ENCODE measurements around the gene KCNK17.

DNA sequence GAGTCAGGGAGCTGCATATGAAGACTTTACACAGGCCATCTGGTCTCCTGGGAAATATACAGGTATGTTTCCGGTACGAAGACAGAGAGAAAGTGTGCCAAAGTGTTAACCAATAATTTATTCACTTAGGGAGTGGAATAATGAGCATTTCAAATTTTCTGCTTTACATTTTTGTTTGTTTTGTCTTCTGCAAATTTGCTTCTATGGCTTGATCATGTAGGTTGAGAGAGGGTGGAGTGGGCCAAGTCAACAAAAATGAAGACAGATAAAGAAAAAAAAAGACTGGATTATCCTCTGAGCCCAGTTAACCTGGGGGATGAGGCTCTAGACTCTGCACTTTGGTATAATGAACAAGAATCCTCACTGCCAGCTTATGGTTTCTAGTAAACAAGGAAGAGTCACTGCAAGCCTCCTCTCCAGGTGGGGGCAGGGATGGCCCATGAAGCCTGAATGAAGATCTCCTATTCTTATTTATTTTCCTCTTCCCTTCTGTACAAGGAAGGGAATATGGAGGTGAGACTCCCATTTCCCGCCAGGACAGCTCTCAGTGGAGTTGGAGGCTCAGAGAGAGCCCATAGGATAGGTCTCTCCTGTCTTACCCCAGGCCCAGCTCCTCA is 37.7 kb downstream of the KCNK17 start:
- TF ChIP-seq, protein P1, sequence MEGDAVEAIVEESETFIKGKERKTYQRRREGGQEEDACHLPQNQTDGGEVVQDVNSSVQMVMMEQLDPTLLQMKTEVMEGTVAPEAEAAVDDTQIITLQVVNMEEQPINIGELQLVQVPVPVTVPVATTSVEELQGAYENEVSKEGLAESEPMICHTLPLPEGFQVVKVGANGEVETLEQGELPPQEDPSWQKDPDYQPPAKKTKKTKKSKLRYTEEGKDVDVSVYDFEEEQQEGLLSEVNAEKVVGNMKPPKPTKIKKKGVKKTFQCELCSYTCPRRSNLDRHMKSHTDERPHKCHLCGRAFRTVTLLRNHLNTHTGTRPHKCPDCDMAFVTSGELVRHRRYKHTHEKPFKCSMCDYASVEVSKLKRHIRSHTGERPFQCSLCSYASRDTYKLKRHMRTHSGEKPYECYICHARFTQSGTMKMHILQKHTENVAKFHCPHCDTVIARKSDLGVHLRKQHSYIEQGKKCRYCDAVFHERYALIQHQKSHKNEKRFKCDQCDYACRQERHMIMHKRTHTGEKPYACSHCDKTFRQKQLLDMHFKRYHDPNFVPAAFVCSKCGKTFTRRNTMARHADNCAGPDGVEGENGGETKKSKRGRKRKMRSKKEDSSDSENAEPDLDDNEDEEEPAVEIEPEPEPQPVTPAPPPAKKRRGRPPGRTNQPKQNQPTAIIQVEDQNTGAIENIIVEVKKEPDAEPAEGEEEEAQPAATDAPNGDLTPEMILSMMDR (IDR thresholded peaks at IDR 0.05; ENCODE audit: insufficient read depth, low read length, poor library complexity, severe bottlenecking): no peak
- TF ChIP-seq EZH2phosphoT487 (conservative IDR thresholded peaks at IDR 0.05; ENCODE audit: low read length): no peak
